Vein endothelial cell (primary cell): ENCODE measurements around the gene ZNF488. TPM values are rescaled to one million over a fixed set of nuclear protein-coding genes. Genes with fewer than 3 reads are reported as not detected.

Experiments used
- total RNA-seq: library from RNA; depleted of rRNA; stranded (reverse); fragments of >200 nt; gene quantifications from 2 replicates; pipeline ENCODE4 v1.2.3, GENCODE V29; 2012

ZNF488 gene, protein sequence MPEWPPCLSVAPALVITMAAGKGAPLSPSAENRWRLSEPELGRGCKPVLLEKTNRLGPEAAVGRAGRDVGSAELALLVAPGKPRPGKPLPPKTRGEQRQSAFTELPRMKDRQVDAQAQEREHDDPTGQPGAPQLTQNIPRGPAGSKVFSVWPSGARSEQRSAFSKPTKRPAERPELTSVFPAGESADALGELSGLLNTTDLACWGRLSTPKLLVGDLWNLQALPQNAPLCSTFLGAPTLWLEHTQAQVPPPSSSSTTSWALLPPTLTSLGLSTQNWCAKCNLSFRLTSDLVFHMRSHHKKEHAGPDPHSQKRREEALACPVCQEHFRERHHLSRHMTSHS
- total RNA-seq = 0.10 and 0.33 TPM in 2 replicates

GRCh38 chr10:47384148-47384921, at the start of gene ZNF488:
TSS of gene ZNF488 (minus strand) at chr10:47384293. CDS start at chr10:47368829, 15,464 bp downstream.

GRCh38 chr10:47348138-47348651, 35.9 kb downstream of the ZNF488 start, which contains the start of gene RBP3:
TSS of gene RBP3 (plus strand) at chr10:47348363. CDS start at chr10:47348485, 122 bp downstream.

DNA sequence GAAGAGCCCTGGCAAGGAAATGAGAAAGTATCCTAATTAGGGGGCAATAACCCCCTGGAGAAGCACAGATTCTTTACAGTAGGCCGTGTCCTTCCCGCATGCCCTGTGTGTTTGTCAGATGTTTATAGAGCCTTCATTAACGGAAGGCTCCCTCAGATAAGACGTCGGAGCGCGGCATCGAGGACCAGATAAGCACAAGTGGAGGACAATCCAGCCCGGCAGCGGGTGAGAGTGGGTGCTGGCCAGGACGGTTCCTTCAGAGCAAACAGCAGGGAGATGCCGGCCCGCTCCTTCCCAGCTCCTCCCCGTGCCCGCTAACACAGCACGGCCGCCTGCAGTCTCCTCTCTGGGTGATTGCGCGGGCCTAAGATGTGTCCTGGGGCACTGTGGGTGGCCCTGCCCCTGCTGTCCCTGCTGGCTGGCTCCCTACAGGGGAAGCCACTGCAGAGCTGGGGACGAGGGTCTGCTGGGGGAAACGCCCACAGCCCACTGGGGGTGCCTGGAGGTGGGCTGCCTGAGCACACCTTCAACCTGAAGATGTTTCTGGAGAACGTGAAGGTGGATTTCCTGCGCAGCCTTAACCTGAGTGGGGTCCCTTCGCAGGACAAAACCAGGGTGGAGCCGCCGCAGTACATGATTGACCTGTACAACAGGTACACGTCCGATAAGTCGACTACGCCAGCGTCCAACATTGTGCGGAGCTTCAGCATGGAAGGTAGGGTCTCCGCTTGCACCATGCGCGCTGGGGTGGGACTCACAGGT, 61.6 kb downstream of the ZNF488 start, which contains the start of gene GDF2:
Gene GDF2, plus strand, starts transcription at position 155 of the 762 bp plus-strand sequence. Its CDS starts 215 bp downstream, at position 370.

Other genes starting within 250 kb of the ZNF488 start
- gene GDF10, start 84.1 kb downstream of the ZNF488 start, total RNA-seq = not detected in 2 replicates
- gene GDF2, start 61.8 kb downstream of the ZNF488 start, total RNA-seq = not detected in 2 replicates
- not detected in 2 replicates for gene RBP3, start 35.9 kb downstream of the ZNF488 start, total RNA-seq
- not detected in 2 replicates for gene ANXA8, start 99.8 kb upstream of the ZNF488 start, total RNA-seq
- gene FAM25G, start 107.4 kb upstream of the ZNF488 start, total RNA-seq = not detected in 2 replicates
- 2.6 and 4.3 TPM in 2 replicates for gene AGAP9, start 139.3 kb upstream of the ZNF488 start, total RNA-seq